Measurements from ENCODE around the gene DTL.
"Not testable (repeated sequence)": the region's sequence is repeated elsewhere in the genome, so short reads cannot be mapped to it uniquely, and the experiment has no call there.

Gene DTL, protein sequence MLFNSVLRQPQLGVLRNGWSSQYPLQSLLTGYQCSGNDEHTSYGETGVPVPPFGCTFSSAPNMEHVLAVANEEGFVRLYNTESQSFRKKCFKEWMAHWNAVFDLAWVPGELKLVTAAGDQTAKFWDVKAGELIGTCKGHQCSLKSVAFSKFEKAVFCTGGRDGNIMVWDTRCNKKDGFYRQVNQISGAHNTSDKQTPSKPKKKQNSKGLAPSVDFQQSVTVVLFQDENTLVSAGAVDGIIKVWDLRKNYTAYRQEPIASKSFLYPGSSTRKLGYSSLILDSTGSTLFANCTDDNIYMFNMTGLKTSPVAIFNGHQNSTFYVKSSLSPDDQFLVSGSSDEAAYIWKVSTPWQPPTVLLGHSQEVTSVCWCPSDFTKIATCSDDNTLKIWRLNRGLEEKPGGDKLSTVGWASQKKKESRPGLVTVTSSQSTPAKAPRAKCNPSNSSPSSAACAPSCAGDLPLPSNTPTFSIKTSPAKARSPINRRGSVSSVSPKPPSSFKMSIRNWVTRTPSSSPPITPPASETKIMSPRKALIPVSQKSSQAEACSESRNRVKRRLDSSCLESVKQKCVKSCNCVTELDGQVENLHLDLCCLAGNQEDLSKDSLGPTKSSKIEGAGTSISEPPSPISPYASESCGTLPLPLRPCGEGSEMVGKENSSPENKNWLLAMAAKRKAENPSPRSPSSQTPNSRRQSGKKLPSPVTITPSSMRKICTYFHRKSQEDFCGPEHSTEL

GRCh38 chr1:212035123-212035834 is at the start of gene DTL, which contains the start of gene INTS7:
Gene DTL (plus strand): TSS chr1:212035748. CDS start chr1:212035891, 143 bp downstream.
Gene INTS7 (minus strand): TSS chr1:212035557. CDS start chr1:212035437, 120 bp downstream.
- peak; percentile 99 for DNase-seq

GRCh38 chr1:211986628-211987254 is 48.8 kb upstream of the DTL start:
- DNase-seq = no peak

DNA sequence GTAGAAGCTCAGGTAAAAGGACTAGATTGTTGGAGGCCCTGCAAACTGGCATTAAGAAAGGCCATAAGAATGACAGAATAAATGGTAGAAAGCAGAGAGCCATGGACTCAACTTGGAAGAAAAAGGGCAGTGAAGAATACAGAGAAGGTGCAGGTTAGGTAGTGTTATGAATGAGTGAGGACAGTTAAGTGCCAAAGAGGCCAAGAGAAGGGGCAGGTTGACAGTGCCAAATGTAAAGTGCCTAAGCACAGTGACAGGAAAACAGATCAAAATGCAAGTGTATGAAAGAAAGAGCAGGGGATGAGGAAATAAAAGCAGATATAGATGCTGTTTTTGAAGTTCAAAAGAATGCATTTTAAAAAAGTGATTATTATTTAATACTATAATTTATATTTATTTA is 43.9 kb upstream of the DTL start:
- no peak for DNase-seq

GRCh38 chr1:211997426-211997825 is 38.1 kb upstream of the DTL start:
- not testable (repeated sequence) for DNase-seq

- no peak for DNase-seq
Observed at GRCh38 chr1:212002536-212002935, 33.0 kb upstream of the DTL start.

GRCh38 chr1:212004895-212005608 is 30.5 kb upstream of the DTL start:
- no peak for DNase-seq

GRCh38 chr1:212007178-212007577 is 28.4 kb upstream of the DTL start:
- no peak for DNase-seq

GRCh38 chr1:212007886-212008285 is 27.7 kb upstream of the DTL start:
- no peak for DNase-seq

DNA sequence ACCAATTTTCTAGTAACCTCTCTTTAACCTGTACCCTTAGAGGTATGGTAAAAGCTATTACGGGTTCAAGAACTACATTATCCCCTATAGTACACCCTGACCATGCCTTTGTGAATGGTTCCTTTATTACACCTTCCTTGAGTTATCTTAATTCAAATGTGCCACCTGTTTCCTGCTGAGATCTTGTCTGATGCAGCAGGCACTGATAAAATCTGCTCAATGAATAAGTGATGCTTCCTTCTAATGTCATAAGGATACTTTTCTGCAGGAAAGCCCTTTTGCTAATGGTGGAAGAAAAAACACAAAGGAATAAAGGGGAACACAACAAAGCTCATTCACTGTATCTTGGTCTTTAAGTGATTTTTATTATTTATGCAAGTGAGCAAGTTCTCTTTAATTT is 26.0 kb upstream of the DTL start:
- no peak for DNase-seq

DNA sequence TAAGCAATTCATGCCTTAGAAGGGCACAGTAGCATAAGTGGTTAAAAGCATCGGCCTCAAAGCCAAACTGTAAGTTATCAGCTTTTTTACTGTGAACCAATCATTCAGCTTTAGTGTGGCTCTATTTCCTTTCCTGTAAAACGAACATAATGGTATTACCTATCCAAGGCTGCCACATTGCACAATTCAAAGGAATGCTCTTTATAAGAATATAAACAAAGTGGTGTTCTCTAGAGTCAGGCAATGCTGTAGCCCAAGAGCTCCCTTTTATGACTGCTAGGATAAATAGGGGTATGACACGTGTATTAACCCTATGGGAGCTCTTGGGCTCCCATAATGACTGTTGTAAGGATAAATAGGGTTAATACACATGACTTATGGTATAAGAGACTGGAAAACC is 25.5 kb upstream of the DTL start:
- no peak for DNase-seq

DNA sequence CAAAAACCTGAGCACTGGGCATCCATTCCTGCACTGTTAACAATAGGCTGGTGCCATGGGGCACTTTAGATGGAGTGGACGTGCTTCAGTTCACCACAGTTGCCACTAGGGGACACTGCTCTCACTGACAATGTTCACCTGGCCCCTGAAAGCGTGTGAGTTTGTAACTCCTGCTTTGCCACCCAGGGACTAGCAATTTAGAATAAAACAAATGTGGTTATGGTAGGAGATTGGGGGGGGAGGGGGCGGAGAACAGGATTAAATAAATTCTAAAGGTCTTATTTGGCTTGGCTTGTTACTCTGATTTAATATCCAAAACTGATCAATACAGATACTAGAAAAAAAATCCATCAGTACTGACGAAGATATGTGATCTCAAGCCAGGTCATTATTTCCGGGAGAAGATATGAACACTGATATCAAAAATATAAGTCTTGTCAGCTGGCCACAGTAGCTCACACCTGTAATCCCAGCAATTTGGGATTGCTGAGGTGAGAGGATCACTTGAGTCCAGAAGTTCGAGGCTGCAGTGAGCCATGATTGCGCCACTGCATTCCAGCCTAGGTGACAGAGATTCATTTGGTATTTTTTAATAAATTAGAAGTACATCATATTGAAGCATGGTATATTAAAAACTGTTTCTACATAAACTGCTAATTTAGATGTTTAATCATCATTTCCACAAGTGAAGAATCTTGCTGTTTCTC is 23.4 kb upstream of the DTL start:
- DNase-seq = peak; percentile 79

GRCh38 chr1:212013672-212014071 is 21.9 kb upstream of the DTL start:
- no peak for DNase-seq

- DNase-seq = no peak
Observed at GRCh38 chr1:212020975-212021374, 14.6 kb upstream of the DTL start.

DNA sequence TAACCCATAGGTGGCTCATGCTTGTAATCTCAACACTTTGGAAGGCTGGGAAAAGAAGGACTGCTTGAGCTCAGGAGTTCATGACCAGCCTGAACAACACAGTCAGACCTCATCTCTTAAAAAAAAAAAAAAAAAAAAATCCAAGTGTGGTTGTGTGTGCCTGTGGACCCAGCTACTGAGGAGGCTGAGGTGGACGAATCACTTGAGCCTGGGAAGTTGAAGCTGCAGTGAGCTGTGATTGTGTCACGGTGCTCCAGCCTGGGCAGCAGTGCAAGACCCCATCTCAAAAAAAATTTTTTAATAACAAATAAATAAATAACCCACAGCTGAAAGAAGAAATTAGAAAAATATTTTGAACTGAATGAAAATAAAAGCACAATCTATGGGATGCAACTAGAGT is 14.0 kb upstream of the DTL start:
- DNase-seq = no peak

- not testable (repeated sequence) for DNase-seq
Observed at GRCh38 chr1:212022908-212023307, 12.6 kb upstream of the DTL start.

DNA sequence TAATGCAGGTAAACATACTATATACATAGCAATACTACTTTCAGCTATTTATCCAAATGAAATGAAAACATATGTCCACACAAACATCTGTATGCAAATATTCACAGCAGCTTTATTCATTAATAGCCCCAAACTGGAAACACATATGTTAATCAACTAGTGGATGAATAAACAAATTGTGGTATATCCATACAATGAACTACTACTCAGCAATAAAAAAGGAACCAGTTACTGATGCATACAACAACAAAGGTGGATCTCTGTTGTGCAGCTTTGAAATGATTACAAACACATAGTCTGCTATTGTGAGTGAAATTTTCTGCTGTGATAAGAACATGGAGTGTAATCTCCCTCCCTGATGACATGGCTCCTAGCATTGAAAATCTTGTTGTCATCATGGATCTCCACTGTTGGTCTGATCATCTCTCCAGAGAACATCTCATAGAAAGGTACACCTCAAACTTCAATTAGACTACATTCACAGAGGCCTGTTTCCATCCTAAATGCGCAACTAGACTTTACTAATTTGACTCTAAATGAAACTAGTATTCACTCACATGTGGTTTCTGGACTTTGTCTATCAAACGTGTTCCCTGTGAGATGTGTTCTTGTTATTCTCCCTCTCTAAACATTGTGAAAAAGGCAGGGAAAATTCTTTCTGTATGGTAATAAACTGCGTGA is 10.9 kb upstream of the DTL start:
- DNase-seq = peak; percentile 41

DNA sequence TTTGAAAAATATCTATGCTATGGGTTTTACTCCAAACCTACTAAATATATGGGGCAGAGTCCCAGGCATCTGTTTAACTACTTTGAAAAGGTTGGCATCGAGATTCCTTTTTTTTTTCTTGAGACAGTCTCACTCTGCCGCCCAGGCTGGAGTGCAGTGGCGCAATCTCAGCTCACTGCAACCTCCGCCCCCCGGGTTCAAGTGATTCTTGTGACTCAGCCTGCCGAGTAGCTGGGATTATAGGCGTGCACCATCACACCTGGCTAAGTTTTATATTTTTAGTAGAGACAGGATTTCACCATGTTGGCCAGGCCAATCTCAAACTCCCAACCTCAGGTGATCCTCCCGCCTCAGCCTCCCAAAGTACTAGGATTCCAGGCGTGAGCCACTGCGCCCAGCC is 7.8 kb upstream of the DTL start:
- not testable (repeated sequence) for DNase-seq

GRCh38 chr1:212030936-212031528 is 4.5 kb upstream of the DTL start:
- peak; percentile 55 for DNase-seq

- no peak for DNase-seq
Observed at GRCh38 chr1:212034516-212035122, 929 bp upstream of the DTL start.

Measured in activated CD4-positive, alpha-beta T cell treated with anti-CD3 and anti-CD28 coated beads, Interleukin-10, Interleukin-2, amounts not matched to agents 100 ng/mL and 50 ng/mL, durations not matched to agents 16 hours and 8 hours (primary cell).